CD4-positive, alpha-beta T cell treated with Interleukin-6 at 100 ng/mL for 8 hours (primary cell): Measurements from ENCODE around the gene PSD.

Experiments
- DNase-seq: peaks from one replicate; pipeline ENCODE4 v3.0.0-alpha.2; 2020; ENCODE audit warnings: mixed read lengths, low spot score

PSD gene

DNA sequence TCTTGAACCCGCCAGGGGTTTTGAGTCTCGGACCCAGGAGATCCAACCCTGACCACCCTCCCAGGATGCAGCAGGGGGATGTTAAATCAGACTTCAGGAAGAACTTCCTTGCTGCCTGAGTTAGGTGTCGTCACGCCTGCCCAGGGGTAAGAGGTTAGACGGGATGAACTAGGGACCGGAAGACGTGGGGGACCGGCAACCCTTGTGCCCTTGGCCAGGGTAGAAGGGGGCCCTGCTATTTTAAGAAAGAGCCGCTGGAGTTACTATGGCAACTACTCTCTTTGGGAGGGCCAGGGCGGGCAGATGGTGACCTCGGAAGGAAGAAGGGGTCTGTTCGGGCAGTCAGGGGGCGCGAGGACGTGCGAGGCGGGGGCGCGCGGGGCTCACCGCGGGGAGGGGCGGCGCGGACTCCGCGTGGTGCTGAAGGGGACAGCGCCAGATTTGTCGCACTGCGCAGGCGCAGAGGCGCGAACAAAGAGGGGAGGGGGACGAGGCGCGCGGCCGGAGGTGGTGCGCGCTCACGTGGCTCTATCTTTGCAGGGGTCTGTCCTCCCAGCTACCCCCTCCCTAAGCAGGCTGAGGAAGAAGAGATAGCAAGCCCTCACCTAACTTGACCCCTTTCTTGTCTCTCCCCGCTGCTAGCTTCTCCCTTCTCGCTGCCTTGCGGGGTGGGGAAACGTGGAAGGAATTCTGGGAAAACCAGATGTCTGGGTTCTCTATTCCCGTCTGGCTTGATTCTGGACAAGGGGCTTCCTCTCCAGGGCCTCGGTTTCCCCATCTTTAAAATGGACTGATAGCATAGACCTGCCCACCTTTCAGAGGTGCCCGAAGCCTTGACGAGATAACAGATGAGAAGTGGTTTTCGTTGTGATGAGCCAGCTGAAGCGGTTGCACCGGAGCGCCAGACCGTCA, 940 bp upstream of the PSD start:
- DNase-seq = peak; percentile 59

DNA sequence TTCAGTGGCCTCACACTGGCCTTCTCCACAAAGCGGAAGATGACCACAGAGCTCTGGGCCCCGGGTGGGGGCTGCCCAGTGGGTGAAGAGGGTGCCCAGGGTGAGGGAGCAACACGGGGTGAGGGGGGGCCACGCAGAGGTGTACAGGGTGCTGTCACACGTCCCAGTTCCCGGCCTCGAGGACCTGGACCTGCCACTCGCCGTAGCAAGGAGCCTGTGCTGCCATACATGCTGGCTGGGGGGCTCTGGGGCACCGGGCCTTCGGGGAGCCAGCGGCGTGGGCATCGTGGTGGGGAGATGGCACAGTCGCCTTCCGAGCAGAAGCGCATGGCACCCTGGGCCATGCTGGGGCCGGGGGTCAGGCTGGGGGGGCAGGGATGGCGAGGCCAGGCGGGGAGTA, 1.9 kb downstream of the PSD start:
- no peak for DNase-seq

DNA sequence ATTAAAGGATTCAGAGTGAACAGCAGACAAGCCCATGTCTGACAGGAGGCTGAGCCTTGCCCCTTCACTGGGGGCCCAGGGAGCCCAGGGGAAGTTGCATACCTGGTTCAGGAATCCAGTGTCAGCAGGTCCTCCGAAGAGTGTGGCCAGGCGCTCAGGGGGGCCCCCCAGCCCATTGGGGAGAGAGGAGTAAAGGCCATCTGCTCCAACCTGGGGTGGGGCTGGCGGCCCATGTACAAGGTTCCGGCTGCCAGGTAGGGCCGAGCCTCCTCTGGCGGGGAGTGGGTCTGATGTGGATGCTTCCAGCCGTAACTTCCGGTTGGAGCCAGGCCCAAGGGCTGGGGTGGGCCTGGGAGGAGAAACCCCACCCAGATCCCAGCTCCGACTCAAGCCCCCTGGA, 2.3 kb downstream of the PSD start:
- no peak for DNase-seq

DNA sequence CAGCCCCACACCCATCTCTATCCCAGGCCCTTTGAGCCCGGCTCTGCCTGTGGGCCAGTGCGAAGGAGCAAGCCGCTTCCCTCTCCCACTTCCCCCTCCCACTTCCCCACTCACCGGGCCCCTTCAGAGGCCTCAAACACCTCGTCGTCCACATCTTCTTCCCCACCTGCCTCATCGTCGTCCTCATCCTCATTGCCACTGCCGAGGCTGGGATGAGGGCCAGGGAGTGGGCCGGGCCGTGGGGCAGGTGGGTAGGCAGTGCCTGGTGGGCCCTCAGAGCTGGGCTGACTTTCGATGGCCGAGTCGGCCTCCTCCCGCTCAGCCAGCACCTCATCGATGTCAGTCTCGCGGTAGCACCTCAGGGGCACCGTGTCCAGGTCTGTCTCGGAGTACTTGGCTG, 3.8 kb downstream of the PSD start:
- no peak for DNase-seq

DNA sequence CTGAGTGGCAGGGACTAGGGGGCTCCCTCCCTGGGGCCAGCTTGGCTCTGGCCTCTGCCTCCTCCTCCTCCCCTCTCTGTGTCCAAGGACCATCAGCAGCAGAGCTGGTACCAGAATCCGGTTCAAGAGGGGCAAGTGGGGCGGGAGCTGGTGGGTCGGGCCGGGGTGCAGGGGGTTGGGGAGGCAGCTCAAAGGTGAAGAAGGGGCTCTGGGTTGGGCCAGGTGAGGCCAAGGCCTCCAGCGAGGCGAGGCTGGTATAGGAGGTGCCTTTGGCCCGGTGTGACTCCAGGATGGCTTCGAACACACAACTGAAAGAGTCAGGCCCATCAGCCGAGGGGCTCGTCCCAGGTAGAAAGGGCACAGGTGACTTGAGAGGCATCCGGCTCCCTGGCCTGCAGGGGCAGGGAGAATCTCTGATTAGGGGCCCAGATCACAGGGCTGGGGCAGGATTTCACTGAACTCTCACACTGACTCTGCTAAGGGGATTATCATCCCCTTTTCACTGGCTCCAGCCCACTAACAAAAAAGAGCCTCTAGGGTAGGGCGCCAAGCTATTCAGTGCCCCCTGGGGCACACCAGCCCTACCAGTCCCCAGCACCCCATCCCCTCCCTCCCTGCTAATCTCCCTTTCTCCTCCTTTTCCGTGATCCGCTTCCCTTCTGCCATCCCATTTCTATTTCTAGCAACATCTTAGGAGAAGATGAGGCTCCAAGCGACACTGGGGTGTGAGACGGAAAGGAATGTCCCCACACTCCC, 4.6 kb downstream of the PSD start:
- no peak for DNase-seq

DNA sequence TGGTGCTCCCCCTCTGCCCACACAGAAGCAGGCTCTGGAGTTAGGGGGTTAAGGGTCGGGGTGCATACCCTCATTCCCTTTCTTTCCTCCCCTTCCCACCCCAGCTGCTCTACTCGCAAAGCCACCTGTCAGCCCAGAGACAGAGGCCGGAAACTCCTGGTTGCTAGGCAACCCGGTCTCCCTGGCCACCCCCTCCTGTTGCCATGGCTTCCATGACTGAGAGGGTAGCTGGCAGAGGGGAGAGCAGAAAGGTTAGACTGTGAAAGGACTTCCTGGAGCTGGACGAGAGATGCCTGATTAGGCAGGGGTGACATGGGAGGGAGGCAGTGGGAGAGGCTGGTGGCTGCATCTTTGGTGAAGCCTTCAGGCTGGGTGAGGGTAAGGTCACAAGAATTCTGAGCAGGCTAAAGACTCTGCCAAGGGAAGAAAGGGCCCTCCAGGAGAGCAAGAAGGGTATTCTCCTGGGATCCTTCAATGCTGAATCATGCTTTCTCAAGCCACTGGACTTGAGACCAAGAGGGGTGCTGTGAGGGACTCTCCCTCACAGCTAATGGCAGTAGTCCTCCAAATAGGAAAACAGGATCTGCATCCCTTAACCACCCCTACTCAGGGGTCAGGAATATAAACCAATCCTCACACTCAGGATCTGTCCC, 5.4 kb downstream of the PSD start:
- DNase-seq = peak; percentile 44

DNA sequence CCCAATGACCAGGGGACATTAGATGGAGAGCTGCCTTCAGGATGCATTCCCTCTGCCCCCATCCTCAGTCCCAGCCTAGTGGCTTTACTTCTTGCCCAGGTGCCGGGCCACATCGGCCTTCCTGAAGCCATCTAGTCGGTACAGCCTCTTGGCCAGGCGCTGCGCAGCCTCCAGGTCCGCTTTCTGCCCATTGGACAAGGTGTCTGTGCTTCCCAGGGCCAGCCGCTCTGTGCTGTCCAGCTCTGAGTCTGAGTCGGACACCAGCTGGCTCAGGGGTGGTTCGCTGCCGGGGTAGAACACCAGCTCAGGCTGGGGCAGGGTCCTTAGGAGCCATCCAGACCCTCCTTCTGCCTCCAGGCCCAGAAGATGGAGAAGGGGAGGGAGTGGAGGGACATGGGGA, 6.3 kb downstream of the PSD start:
- no peak for DNase-seq

DNA sequence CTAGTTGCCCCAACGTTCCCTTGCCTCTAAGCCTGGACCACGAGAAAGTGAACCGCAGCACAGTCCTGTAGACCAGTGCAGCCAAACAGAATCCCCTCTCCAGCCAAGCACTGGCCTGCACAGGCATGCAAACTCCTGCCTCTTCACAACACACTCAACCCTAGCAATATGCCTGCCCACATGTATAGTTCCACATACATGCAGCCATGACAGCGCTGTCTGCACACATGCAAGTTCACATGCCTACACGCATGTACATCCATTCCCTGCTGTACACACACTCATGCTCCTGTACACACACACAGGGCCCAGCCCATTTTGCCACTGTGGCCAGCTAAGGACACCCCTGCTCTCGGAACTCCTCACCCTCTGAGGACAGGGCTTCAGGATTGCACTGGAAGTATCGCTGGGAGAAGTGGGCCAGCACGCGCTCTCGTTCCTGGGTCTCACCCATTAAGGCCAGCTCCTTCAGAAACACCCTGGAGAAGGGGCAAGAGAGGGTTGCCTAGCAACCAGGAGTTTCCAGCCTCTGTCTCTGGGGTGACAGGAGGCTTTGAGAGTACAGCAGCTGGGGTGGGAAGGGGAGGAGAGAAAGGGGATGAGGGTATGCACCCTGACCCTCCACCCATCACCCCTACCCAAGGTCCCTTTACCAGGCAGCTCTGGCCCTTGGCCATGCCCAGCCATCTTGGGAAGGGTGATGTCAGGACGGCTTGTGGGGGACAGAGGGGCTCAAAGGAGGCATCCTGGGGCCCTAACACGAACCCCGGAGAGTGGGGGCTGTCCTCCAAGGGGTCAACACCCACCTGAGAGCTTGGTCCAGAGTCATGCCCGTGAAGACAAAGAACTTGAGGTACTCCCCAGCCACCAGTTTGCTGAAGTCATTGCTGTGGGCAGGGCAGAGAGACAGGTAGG, 7.0 kb downstream of the PSD start:
- DNase-seq = no peak

DNA sequence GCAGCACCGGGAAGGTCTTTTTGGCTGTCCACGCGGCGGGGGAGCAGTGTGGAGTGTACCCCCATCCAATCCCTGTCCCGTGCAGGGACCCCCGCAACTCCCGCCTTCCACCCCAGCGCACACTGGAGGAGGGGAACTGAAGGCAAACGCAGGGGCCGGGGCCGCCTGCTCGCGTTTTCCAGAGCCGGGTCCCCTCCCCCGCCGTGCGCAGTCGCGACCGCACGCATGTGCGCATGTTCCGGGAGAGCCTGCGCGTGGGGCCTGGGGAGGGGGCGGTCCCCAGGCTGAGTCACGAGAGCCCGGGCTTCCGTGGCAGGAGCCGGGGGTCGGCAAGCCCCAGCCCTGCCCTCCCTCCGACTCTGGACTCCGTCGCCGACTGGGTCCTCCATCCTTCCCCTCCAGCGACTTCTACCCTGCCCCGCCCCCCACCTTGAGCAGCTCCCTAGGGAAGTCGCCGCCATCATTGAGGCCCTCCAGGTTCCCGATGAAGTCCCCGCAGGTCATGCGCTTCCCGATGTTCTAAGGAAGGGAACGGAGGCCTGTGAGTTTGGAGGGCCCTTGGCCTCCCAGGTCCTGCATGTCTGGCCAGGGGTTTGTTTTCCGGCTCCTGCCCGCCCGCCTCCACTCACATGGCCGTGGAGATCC, 8.0 kb downstream of the PSD start:
- peak; percentile 60 for DNase-seq

DNA sequence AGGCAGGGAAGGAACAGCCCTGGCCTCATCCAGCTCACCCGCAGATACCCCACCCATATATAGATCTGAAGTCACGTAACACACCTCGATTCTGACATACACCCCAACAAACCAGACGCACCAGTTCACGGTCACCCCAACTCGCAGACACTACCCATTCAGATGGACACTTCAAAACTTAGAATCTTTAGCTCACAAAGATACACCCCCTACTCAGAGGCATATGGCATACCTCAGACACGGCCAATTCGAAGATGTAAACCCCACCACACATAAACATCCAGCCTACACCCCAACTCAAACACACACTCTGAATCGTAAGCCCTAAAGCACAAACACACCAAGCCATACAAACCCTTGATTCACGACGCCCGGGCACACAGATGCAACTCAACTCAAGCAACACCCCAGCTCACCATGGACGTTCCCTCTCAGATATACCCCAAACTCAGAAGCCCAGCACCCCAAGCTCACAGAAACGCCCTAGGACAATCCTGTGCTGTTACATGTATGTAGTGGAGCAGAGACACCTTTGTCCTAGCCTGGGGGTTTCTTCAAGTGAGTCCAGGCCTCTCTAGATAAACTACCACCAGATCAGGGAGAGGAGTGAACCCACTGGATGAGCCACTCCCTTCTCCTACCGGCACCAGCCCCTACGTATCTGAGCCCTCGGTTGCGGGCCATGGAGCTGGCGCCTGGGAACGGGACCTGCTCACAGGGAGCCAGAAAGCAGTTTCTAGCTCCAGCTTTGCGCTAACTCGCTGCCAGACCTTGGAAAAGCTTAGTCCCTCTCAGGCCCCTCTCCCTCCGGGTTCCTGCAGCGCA, 8.8 kb downstream of the PSD start:
- DNase-seq = no peak

DNA sequence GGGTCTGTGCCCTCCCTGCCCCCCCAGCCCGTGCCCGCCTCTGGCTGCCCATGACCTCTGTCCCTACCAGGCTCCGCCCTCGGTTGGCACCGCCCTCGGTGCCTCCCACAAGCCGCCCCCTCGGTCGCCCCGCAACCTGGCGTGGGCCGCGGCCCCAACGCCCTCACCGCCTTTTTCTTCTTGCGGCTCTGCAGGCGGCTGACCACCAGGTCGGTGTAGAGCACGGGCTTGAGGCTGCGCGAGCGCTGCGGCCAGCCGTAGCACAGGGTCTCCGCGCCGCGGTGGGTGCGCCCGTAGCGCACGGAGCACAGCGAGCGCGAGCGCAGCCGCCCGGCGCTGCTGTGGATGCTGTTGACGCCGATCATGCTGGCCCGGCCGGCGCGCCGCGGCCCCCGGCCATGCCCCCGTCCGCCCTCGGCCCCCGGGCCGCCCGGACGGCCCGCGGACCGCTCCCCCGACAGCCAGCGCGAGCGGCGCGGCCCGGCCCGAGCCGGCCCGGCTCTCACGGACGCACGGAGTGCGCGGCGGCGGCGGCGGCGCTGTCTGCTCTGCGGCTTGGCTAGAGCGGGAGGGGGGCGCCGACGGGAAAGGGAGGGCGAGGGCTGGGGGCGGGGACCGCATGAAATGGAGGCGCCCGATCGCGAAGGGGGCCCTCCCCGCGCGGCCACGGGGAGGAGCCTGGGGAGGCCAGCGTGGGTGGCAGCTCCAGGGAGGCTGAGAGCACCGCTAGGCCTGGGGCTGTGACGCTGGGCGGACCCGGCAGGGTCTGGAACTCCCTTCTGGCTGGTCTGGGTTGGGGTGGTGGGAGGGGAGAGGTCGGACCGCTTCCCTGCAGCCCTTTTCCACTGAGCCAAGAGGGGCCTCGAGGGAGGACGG, 9.6 kb downstream of the PSD start:
- peak; percentile 71 for DNase-seq

DNA sequence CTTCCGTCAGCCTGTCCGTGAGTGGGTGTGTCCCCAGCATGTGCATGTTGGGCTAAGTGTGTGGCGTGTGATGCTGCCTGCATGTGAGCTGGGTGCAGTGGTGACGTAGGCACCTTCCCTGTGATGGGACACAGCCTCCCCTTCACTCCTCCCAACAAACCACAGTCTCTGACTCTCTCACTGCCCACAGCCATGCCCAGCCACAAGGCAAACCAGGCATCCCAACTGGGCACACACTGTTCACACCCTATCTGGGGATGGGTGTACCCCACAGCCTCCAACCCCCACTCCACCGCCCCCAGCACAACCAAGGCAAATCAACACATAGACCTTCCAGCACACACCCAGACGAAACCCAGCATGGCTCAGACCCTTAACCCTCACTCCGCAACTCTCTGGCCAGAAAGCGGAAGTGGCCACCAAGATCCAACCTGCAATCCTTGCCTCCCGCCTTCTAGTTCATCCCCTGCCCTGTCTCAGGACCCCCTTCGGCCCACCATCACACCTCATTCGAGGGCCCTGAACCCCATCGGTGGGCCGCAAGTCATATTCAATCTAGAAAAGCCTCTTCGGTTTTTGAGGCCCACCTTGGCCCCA, 10.4 kb downstream of the PSD start:
- no peak for DNase-seq

DNA sequence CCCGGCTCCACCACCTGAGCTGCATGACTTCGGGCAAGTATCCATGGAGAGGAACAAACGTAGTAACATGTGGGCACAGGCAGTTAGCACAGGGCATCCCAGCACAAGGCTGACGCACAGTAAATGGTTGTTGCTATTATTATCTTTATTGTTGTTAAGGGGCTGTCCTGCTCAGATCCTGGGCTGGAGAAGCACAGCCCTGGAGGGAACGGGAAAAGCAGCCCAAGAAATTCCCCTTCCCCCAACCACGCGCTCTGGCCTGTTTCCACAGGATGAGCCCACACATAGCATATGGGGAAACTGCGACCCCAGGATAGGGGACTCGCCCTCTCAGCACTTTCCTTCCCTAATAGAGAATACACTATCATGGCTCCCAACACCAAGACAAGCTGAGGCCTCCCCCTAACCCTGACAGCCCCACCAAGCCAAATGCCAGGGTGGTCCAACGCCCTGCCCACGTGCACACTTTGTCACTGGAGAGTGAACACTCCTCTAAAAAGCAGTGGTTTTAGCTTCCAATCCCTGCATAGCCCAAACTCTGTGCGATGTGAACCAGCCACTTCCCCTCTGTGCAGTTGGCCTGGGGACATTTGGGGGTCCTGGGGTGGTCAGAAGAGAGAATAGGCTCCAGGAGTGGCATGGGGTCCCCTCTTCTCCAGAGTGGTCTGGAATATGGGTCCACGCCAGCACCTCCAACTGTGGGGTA, 11.0 kb downstream of the PSD start:
- DNase-seq = no peak

DNA sequence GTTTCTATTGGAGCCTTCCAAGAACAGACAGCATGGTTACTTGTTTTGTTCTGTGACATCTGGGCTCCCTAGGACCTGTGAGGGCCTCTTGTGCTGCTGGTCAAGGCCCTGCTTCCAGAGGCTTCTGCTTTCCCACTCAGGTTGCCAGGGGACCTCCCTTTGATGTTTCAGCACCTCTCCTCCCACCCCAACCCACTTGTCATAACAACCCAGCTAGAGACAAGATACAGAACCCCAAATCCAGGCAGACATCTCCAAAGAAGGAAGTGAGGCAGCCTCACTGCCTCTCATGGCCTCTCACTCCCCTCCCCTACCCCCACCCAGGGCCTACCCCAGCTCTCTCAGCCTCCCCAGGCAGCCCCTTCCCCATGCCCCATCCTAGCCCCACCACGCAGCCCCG, 11.8 kb downstream of the PSD start:
- DNase-seq = no peak

DNA sequence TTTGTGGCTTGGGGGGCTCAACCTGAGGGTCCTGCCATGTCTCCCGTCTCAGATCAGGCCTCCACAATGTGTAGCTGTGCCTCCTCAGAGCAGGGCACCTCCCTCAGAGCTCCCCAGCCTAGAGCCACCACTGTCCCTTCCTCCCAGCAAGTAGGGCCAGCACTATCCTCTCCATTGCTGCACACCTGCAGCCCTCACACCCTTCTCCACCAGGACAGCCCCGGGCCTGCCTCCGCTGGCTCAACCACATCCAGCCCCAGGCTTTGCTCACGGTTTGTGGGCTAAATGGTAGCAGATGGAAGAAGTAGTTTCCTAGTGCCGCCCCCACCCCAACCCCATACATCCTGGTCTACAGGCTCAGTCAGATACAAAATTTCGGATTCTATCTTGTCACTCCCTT, 13.0 kb downstream of the PSD start:
- no peak for DNase-seq

DNA sequence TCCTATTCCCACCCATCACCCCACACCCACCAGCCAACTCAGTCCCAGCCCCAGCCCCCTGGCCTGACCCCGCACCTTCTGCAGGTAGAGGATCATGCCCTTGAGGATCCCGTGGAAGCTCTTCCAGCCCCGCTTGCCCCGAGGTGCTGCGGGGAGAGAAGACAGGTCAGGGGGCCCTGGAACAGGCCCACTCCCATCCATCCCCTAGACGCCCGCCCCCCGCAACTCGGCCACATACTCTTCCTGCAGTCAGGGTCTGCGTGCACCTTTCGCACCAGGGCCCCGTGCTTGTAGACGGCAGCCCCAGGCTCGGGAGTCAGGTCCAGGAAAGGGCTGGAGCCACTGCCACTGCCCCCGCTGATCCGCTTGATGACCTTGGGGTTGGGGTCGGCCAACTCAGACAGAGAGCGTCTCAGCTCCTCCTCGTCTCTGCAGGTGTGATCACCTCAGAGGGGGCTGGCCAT, 13.4 kb downstream of the PSD start:
- DNase-seq = no peak

DNA sequence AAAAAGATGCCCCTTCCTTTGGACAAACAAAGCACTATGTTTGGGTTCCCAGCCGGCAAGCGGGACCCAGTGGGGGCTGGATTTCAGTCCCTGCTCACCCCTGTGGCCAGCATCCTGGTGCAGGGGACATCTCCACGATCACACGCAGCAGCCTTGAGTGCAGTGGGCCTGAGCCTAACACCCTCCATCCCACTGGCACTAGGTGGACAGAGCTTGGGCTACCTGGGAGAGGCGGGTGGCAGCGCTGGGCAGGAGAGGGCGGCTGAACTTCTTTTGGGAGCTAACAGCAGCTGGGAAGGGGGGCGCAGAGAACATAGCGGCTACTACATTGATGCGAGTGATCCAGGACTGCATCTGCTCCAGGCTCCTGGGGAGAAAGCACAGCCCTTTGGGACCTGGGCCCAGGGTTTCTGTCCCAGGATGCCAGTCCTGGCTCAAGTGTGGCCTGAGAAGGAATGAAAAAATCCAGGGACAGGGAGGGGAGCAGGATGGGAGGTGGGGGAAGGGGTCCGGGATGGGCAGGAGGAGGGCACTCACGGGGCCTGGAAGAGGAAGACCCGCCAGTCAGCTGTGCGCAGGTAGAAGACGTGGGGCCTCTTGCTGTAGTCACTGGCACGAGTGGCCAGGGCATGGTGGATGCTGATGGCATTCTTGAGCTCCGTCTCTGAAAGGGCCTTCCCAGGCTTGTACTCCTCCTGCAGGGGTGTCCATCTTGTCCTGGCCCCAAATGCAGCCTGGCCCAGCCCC, 14.1 kb downstream of the PSD start:
- no peak for DNase-seq
